A673 (cell line): ENCODE results near the gene CLTB. TPM values are rescaled to one million over a fixed set of nuclear protein-coding genes. Genes with fewer than 3 reads are reported as not detected.

Experiments
- BruUV-seq: library from RNA; stranded (reverse); fragments of 400-500 nt; replicated peaks from 2 replicates; lab custom pipeline; 2021; lab: Mats Ljungman, UMichigan
- CTCF ChIA-PET: fragments of 300-600 bp; sonication (Branson Sonifier 250); formaldehyde crosslinking; loops from one replicate; lab custom pipeline; 2022; ENCODE audit warnings: antibody characterized with exemption; lab: Charles Lee
- POLR2A ChIA-PET: fragments of 300-600 bp; sonication (Branson Sonifier 250); formaldehyde crosslinking; loops from one replicate; lab custom pipeline; 2022; ENCODE audit warnings: antibody characterized with exemption; ENCODE audit not compliant: low non-redundant PET; lab: Charles Lee
- DNase-seq: peaks from one replicate; pipeline ENCODE4 v3.0.0-alpha.2; 2015; ENCODE audit warnings: low spot score
- H3K27ac ChIP-seq: fragments of 200-600 bp; sonication (generic); 2 replicates; pipeline ENCODE4 v1.5.1; 2016; ENCODE audit warnings: mixed run types, low read depth, mild to moderate bottlenecking, mixed read lengths, antibody characterized with exemption, low read length; ENCODE audit not compliant: poor library complexity, severe bottlenecking
- H3K27me3 ChIP-seq: fragments of 200-600 bp; sonication (generic); replicated peaks from 2 replicates; pipeline ENCODE4 v1.6.1; 2017; ENCODE audit warnings: mixed run types, low read depth, mild to moderate bottlenecking, mixed read lengths, antibody characterized with exemption, low read length; ENCODE audit not compliant: insufficient read depth, poor library complexity
- H3K36me3 ChIP-seq: fragments of 200-600 bp; sonication (generic); 2 replicates; pipeline ENCODE4 v1.6.1; 2016; ENCODE audit warnings: mixed run types, mild to moderate bottlenecking, mixed read lengths, antibody characterized with exemption, low read length; ENCODE audit not compliant: insufficient read depth, poor library complexity, severe bottlenecking
- H3K4me1 ChIP-seq: fragments of 200-600 bp; sonication (generic); 2 replicates; pipeline ENCODE4 v1.6.1; 2017; ENCODE audit warnings: mixed run types, mild to moderate bottlenecking, mixed read lengths, antibody characterized with exemption, low read length; ENCODE audit not compliant: insufficient read depth, poor library complexity, severe bottlenecking
- H3K4me3 ChIP-seq: fragments of 200-600 bp; sonication (generic); 2 replicates; pipeline ENCODE4 v1.5.1; 2016; ENCODE audit warnings: low read depth, mixed run types, mild to moderate bottlenecking, mixed read lengths, low read length; ENCODE audit not compliant: poor library complexity, severe bottlenecking
- H3K9me3 ChIP-seq: fragments of 200-600 bp; sonication (generic); 2 replicates; pipeline ENCODE4 v1.6.1; 2016; ENCODE audit warnings: mixed run types, low read depth, mild to moderate bottlenecking, mixed read lengths, antibody characterized with exemption, low read length; ENCODE audit not compliant: poor library complexity, severe bottlenecking
- EZH2 ChIP-seq: fragments of 200-600 bp; sonication (generic); IDR thresholded peaks from 2 replicates; pipeline ENCODE4 v1.6.1; 2017; ENCODE audit warnings: borderline replicate concordance, low read depth, mild to moderate bottlenecking, mixed read lengths, antibody characterized with exemption, low read length; ENCODE audit not compliant: poor library complexity, severe bottlenecking
- intact Hi-C: fragments of 100-400 bp; cut with micrococcal nuclease; formaldehyde crosslinking; loops from one replicate; pipeline ENCODE4 v1.10.0; 2022; ENCODE audit not compliant: unreplicated experiment
- total RNA-seq: library from RNA; stranded (reverse); gene quantifications from 2 replicates; pipeline ENCODE4 v1.2.3, GENCODE V29; 2021
- TF ChIP-seq, protein P1 (sequence below): fragments of 300-800, 200-600 bp; sonication (generic); conservative IDR thresholded peaks from 2 replicates; pipeline ENCODE4 v1.5.1; 2017; ENCODE audit warnings: low read depth, mild to moderate bottlenecking, antibody characterized with exemption, low read length, moderate library complexity, mixed read lengths

CLTB gene
- total RNA-seq, 1 experiment from 2014 or later: 61.8 TPM

GRCh38 chr5:176388003-176388443 is 28.3 kb downstream of the CLTB start:
- intact Hi-C loops: loop anchor here (5.0 kb wide), 1 partner anchor 149 kb away; the partner anchor contains the start of gene RNF44
- POLR2A ChIA-PET: no interaction called here
- Histone ChIP-seq H3K27ac (peak overlapping the region; percentile 99), H3K4me3 (peak overlapping the region; percentile 95), H3K4me1 (peaks cover 13% of the 10 kb centered on the region), H3K27me3 (no peaks in the 10 kb centered on the region), H3K9me3 (no peaks in the 10 kb centered on the region), H3K36me3 (peaks cover 37% of the 10 kb centered on the region)
- peak; percentile 24 for DNase-seq
- CTCF ChIA-PET: no interaction called here
- no peak for TF ChIP-seq EZH2
- TF ChIP-seq, protein P1, sequence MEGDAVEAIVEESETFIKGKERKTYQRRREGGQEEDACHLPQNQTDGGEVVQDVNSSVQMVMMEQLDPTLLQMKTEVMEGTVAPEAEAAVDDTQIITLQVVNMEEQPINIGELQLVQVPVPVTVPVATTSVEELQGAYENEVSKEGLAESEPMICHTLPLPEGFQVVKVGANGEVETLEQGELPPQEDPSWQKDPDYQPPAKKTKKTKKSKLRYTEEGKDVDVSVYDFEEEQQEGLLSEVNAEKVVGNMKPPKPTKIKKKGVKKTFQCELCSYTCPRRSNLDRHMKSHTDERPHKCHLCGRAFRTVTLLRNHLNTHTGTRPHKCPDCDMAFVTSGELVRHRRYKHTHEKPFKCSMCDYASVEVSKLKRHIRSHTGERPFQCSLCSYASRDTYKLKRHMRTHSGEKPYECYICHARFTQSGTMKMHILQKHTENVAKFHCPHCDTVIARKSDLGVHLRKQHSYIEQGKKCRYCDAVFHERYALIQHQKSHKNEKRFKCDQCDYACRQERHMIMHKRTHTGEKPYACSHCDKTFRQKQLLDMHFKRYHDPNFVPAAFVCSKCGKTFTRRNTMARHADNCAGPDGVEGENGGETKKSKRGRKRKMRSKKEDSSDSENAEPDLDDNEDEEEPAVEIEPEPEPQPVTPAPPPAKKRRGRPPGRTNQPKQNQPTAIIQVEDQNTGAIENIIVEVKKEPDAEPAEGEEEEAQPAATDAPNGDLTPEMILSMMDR: no peak
- BruUV-seq: TSS peak; percentile 47

GRCh38 chr5:176387384-176387925 is 28.9 kb downstream of the CLTB start:
- Histone ChIP-seq H3K4me3 (peak overlapping the region; percentile 95), H3K9me3 (no peaks in the 10 kb centered on the region), H3K27ac (peak overlapping the region; percentile 99), H3K36me3 (peaks cover 43% of the 10 kb centered on the region), H3K4me1 (peaks cover 13% of the 10 kb centered on the region), H3K27me3 (no peaks in the 10 kb centered on the region)
- DNase-seq: no peak
- intact Hi-C loops: loop anchor here (5.0 kb wide), 1 partner anchor 150 kb away; the partner anchor contains the start of gene RNF44
- CTCF ChIA-PET: no interaction called here
- POLR2A ChIA-PET: no interaction called here
- BruUV-seq: no TSS peak
- no peak for TF ChIP-seq EZH2
- TF ChIP-seq, protein P1: no peak

- ChIA-PET CTCF (no interaction called here), POLR2A (no interaction called here)
- Histone ChIP-seq H3K9me3 (no peaks in the 10 kb centered on the region), H3K4me1 (peaks cover 13% of the 10 kb centered on the region), H3K27me3 (no peaks in the 10 kb centered on the region), H3K36me3 (peaks cover 44% of the 10 kb centered on the region), H3K4me3 (peak overlapping the region; percentile 95), H3K27ac (no peak overlapping the region)
- TF ChIP-seq, protein P1: no peak
- TF ChIP-seq EZH2: no peak
- intact Hi-C loops: loop anchor here (5.0 kb wide), 1 partner anchor 151 kb away; the partner anchor contains the start of gene RNF44
- BruUV-seq: no TSS peak
- DNase-seq: no peak
These were observed 29.8 kb downstream of the CLTB start for GRCh38 chr5:176386491-176386890.
